Measurements from ENCODE around the gene ZNF630. TPM values are rescaled to one million over a fixed set of nuclear protein-coding genes. Genes with fewer than 3 reads are reported as not detected.
"Not testable (repeated sequence)": the region's sequence is repeated elsewhere in the genome, so short reads cannot be mapped to it uniquely, and the experiment has no call there.

Gene ZNF630
- polyA plus RNA-seq, 2 donors: 1.1 to 1.5 TPM

DNA sequence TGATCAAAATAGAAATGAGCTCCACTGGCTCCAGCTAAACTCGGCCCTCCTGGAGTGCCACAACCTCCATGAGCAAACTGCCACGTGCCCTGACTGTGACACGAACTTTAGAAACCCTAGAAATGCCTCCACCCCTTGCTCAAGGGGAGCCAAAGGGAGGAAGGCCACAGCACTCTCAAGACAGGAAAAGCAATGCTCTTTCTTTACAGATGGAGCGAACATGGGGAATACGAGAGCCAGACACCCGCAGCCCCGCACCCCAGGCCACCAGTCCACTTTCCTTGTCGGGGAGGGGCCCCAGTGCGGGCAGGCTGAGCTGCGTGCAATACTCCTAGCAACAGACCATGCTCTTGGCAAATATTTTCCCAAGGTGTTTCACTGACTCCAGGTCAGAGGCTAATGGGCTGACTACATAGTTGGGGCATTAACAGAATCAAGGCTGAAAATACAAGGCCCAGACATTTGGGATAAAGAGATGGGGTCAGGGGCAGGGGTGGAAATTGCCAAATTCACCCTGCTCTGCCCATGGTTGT is 40.7 kb downstream of the ZNF630 start:
- not testable (repeated sequence) for H3K36me3 ChIP-seq (ENCODE audit: control insufficient read depth in 2 of 2, insufficient read depth in 2 of 2, low read length in 1 of 2); H3K4me3 ChIP-seq (ENCODE audit: low read depth in 1 of 2, low read length in 2 of 2); H3K9me3 ChIP-seq (ENCODE audit: control insufficient read depth in 2 of 2, insufficient read depth in 1 of 2, low read depth in 1 of 2, low read length in 1 of 2); H3K27ac ChIP-seq (ENCODE audit: low read depth in 2 of 2, low read length in 1 of 2); H3K4me1 ChIP-seq (ENCODE audit: control insufficient read depth in 2 of 2, insufficient read depth in 2 of 2, low read length in 1 of 2); H3K27me3 ChIP-seq (ENCODE audit: control insufficient read depth in 1 of 2, insufficient read depth in 2 of 2, low read length in 2 of 2)
- 61 to 81% methylated on average over 10 of the region's 10 CpGs for WGBS, 2 donors

DNA sequence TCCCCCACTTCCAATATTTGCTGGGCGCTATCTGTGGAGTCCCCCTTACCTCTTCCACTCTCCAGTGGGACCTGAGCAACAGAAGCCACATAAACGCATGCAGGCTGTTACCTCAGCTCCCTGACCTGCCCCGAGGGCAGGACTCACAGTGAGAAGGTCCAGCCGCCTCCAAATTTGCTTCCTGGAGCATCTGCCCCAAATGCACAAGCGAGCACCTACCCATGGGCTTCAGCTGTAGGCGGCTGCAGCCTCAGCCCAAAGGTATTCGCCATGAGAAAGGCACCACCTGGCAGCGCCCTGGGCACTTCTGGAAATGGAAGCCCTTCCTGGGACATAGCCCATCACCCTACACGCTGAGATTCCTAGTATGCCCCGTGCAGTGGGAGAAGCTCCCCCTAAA is 41.2 kb downstream of the ZNF630 start:
- H3K27ac ChIP-seq (ENCODE audit: low read depth in 2 of 2, low read length in 1 of 2): no peak overlapping the region
- WGBS, 2 donors: 77 to 87% methylated on average over 10 of the region's 10 CpGs
- H3K9me3 ChIP-seq (ENCODE audit: control insufficient read depth in 2 of 2, insufficient read depth in 1 of 2, low read depth in 1 of 2, low read length in 1 of 2): no peaks in the 10 kb centered on the region
- no peaks in the 10 kb centered on the region for H3K27me3 ChIP-seq (ENCODE audit: control insufficient read depth in 1 of 2, insufficient read depth in 2 of 2, low read length in 2 of 2)
- no peak overlapping the region for H3K4me3 ChIP-seq (ENCODE audit: low read depth in 1 of 2, low read length in 2 of 2)
- no peaks in the 10 kb centered on the region for H3K36me3 ChIP-seq (ENCODE audit: control insufficient read depth in 2 of 2, insufficient read depth in 2 of 2, low read length in 1 of 2)
- no peaks in the 10 kb centered on the region for H3K4me1 ChIP-seq (ENCODE audit: control insufficient read depth in 2 of 2, insufficient read depth in 2 of 2, low read length in 1 of 2)

DNA sequence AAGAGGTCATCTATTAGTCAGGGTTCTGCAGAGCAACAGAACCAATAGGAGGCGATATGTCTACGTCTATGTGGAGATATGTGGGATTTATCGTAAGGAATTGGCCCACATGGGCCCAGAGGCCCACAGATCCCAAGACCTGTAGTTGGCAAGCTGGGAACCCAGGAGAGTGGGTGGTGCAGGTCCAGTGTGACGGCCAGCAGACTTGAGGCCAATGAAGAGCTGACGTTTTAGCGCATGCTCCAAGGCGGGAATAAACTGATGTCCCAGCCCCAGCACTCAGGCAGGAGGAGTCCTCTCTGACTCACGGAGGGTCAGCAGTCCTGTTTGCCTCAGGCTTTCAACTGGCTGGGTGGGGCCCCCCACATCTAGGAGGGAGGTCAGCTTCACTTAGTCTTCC is 43.3 kb downstream of the ZNF630 start:
- Histone ChIP-seq H3K4me3 (ENCODE audit: low read depth in 1 of 2, low read length in 2 of 2) (no peak overlapping the region), H3K4me1 (ENCODE audit: control insufficient read depth in 2 of 2, insufficient read depth in 2 of 2, low read length in 1 of 2) (no peaks in the 10 kb centered on the region), H3K36me3 (ENCODE audit: control insufficient read depth in 2 of 2, insufficient read depth in 2 of 2, low read length in 1 of 2) (no peaks in the 10 kb centered on the region), H3K27ac (ENCODE audit: low read depth in 2 of 2, low read length in 1 of 2) (no peak overlapping the region), H3K9me3 (ENCODE audit: control insufficient read depth in 2 of 2, insufficient read depth in 1 of 2, low read depth in 1 of 2, low read length in 1 of 2) (no peaks in the 10 kb centered on the region), H3K27me3 (ENCODE audit: control insufficient read depth in 1 of 2, insufficient read depth in 2 of 2, low read length in 2 of 2) (no peaks in the 10 kb centered on the region)
- WGBS, 2 donors: 91 to 94% methylated on average over 8 of the region's 8 CpGs

DNA sequence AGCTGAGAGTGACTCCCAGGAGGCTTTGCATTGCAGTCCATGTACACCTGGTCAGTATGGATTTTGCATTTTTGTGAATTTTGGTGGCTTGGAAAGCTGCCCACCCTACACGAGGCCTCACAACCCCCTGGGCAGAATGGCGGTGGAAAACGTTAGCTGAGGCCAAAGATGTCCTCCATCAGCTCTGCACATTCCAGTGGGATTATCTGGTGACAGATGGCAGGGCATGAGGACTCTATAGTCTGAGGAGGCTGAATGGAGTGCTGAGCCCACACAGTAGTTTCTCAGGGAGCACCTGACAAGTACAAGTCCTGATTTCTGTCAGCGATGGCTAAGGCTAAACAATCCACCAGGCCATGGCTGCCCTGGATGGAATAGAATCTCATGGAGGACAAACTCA is 43.9 kb downstream of the ZNF630 start:
- H3K27ac ChIP-seq (ENCODE audit: low read depth in 2 of 2, low read length in 1 of 2); H3K27me3 ChIP-seq (ENCODE audit: control insufficient read depth in 1 of 2, insufficient read depth in 2 of 2, low read length in 2 of 2); H3K4me1 ChIP-seq (ENCODE audit: control insufficient read depth in 2 of 2, insufficient read depth in 2 of 2, low read length in 1 of 2); H3K4me3 ChIP-seq (ENCODE audit: low read depth in 1 of 2, low read length in 2 of 2); H3K9me3 ChIP-seq (ENCODE audit: control insufficient read depth in 2 of 2, insufficient read depth in 1 of 2, low read depth in 1 of 2, low read length in 1 of 2); H3K36me3 ChIP-seq (ENCODE audit: control insufficient read depth in 2 of 2, insufficient read depth in 2 of 2, low read length in 1 of 2): not testable (repeated sequence)
- 50 to 54% methylated on average over 3 to 4 of the region's 4 CpGs for WGBS, 2 donors

DNA sequence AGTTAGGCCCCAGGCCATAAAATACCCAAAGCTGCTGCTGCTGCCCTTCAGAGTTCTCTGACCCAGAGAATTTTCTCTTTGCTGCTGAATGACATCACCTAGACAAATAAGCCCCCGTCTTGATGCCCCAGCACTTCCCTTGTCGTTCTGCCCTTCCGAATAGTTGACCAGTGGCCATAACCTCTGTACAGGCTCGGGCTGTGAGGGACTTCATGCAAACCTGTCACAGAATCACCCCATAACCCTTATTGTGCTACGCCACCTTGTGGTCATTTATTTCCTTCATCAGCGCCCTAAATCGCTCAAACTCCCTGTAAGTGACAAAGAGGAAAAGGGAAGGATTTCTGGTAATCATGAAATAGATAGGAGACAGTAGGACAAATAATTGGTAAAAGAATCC is 45.9 kb downstream of the ZNF630 start:
- Histone ChIP-seq H3K27me3 (ENCODE audit: control insufficient read depth in 1 of 2, insufficient read depth in 2 of 2, low read length in 2 of 2) (no peaks in the 10 kb centered on the region), H3K36me3 (ENCODE audit: control insufficient read depth in 2 of 2, insufficient read depth in 2 of 2, low read length in 1 of 2) (no peaks in the 10 kb centered on the region), H3K4me1 (ENCODE audit: control insufficient read depth in 2 of 2, insufficient read depth in 2 of 2, low read length in 1 of 2) (no peaks in the 10 kb centered on the region), H3K9me3 (ENCODE audit: control insufficient read depth in 2 of 2, insufficient read depth in 1 of 2, low read depth in 1 of 2, low read length in 1 of 2) (peaks cover 0 to 2% of the 10 kb centered on the region in 2 donors), H3K4me3 (ENCODE audit: low read depth in 1 of 2, low read length in 2 of 2) (no peak overlapping the region), H3K27ac (ENCODE audit: low read depth in 2 of 2, low read length in 1 of 2) (no peak overlapping the region)
- 2 to 7% methylated on average over 7 of the region's 7 CpGs for WGBS, 2 donors

GRCh38 chrX:48022738-48023137 is 48.7 kb downstream of the ZNF630 start:
- no peaks in the 10 kb centered on the region for H3K36me3 ChIP-seq (ENCODE audit: control insufficient read depth in 2 of 2, insufficient read depth in 2 of 2, low read length in 1 of 2)
- H3K4me1 ChIP-seq (ENCODE audit: control insufficient read depth in 2 of 2, insufficient read depth in 2 of 2, low read length in 1 of 2): no peaks in the 10 kb centered on the region
- H3K27me3 ChIP-seq (ENCODE audit: control insufficient read depth in 1 of 2, insufficient read depth in 2 of 2, low read length in 2 of 2): no peaks in the 10 kb centered on the region
- peaks cover 0 to 2% of the 10 kb centered on the region in 2 donors for H3K9me3 ChIP-seq (ENCODE audit: control insufficient read depth in 2 of 2, insufficient read depth in 1 of 2, low read depth in 1 of 2, low read length in 1 of 2)
- no peak overlapping the region for H3K4me3 ChIP-seq (ENCODE audit: low read depth in 1 of 2, low read length in 2 of 2)
- 83 to 96% methylated on average over 3 of the region's 3 CpGs for WGBS, 2 donors
- H3K27ac ChIP-seq (ENCODE audit: low read depth in 2 of 2, low read length in 1 of 2): no peak overlapping the region

DNA sequence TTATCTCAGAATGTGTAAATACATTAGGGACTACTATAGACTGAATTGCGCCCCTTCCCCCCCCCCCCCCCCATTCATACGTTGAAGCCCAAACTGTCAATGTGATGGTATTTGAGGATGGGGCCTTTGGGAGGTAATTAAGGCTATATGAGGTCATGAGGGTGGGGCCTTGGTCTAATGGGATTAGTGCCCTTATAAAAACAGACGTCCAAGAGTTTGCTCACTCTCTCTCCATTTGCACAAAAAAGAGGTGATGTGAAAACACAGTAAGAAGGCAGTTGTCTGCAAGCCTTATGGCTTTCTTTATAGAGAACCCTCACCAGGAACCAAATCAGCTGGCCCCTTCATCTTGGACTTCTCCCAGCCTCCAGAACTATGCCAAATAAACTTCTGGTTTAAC is 49.3 kb downstream of the ZNF630 start:
- H3K4me3 ChIP-seq (ENCODE audit: low read depth in 1 of 2, low read length in 2 of 2): no peak overlapping the region
- H3K36me3 ChIP-seq (ENCODE audit: control insufficient read depth in 2 of 2, insufficient read depth in 2 of 2, low read length in 1 of 2): no peaks in the 10 kb centered on the region
- WGBS, 2 donors: 27 to 57% methylated on average over 2 to 3 of the region's 3 CpGs
- H3K27me3 ChIP-seq (ENCODE audit: control insufficient read depth in 1 of 2, insufficient read depth in 2 of 2, low read length in 2 of 2): no peaks in the 10 kb centered on the region
- no peak overlapping the region for H3K27ac ChIP-seq (ENCODE audit: low read depth in 2 of 2, low read length in 1 of 2)
- H3K9me3 ChIP-seq (ENCODE audit: control insufficient read depth in 2 of 2, insufficient read depth in 1 of 2, low read depth in 1 of 2, low read length in 1 of 2): peaks cover 0 to 2% of the 10 kb centered on the region in 2 donors
- H3K4me1 ChIP-seq (ENCODE audit: control insufficient read depth in 2 of 2, insufficient read depth in 2 of 2, low read length in 1 of 2): no peaks in the 10 kb centered on the region

- Histone ChIP-seq H3K4me3 (ENCODE audit: low read depth in 1 of 2, low read length in 2 of 2) (peak overlapping the region; percentile 73 to 74), H3K36me3 (ENCODE audit: control insufficient read depth in 2 of 2, insufficient read depth in 2 of 2, low read length in 1 of 2) (no peaks in the 10 kb centered on the region), H3K27ac (ENCODE audit: low read depth in 2 of 2, low read length in 1 of 2) (peak overlapping the region; percentile 89 to 94), H3K4me1 (ENCODE audit: control insufficient read depth in 2 of 2, insufficient read depth in 2 of 2, low read length in 1 of 2) (no peaks in the 10 kb centered on the region), H3K9me3 (ENCODE audit: control insufficient read depth in 2 of 2, insufficient read depth in 1 of 2, low read depth in 1 of 2, low read length in 1 of 2) (peaks cover 0 to 2% of the 10 kb centered on the region in 2 donors), H3K27me3 (ENCODE audit: control insufficient read depth in 1 of 2, insufficient read depth in 2 of 2, low read length in 2 of 2) (no peaks in the 10 kb centered on the region)
- 1 to 26% methylated on average over 30 of the region's 30 CpGs for WGBS, 2 donors
Measured at GRCh38 chrX:48021026-48021900, 50.2 kb downstream of the ZNF630 start.

DNA sequence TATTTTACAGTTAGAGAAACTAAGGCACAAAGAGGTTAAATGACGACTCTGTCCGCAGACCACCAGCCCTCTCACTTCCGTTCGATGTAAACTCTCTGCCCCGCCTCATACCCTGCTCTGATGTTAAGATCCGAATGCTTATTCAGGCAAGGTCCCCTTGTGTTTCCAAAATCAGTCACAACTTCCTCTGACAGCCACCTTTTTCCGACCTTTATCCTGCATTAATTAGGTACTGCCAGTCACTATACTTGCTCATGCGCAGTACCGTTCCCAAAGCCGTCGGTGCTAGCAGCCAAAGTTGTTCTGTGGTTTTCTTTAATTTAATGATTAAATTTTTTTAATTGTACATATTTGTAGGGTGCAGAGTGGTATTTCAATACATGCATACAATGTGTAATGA is 51.0 kb downstream of the ZNF630 start:
- peak overlapping the region in 1 of 2 donors; percentile 73 for H3K4me3 ChIP-seq (ENCODE audit: low read depth in 1 of 2, low read length in 2 of 2)

DNA sequence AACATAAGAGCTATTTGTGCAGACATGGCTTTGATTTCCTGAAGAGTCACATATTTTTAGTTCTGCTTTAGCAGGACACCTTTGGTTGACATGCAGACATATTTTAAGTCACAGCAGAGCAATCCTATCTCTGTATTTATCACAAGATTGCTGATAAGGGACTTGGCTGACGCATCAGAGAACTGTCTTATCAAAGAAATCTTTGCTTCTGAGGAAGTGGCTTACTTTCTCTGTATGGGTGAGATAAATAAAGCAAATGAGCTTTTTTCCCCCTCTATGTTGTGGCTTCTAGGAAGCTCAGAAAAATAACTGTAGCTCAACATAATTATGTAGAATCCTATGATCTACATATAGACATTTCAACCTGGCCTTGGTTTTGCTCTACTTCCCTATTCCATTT is 51.5 kb downstream of the ZNF630 start:
- not testable (repeated sequence) for H3K27me3 ChIP-seq (ENCODE audit: control insufficient read depth in 1 of 2, insufficient read depth in 2 of 2, low read length in 2 of 2); H3K4me1 ChIP-seq (ENCODE audit: control insufficient read depth in 2 of 2, insufficient read depth in 2 of 2, low read length in 1 of 2); H3K4me3 ChIP-seq (ENCODE audit: low read depth in 1 of 2, low read length in 2 of 2); H3K36me3 ChIP-seq (ENCODE audit: control insufficient read depth in 2 of 2, insufficient read depth in 2 of 2, low read length in 1 of 2); H3K9me3 ChIP-seq (ENCODE audit: control insufficient read depth in 2 of 2, insufficient read depth in 1 of 2, low read depth in 1 of 2, low read length in 1 of 2); H3K27ac ChIP-seq (ENCODE audit: low read depth in 2 of 2, low read length in 1 of 2)
- no CpG with 5 or more reads among the region's 1 CpG for WGBS, 2 donors

More for the DNA sequence above, 51.0 kb downstream of the ZNF630 start:
- H3K4me1 ChIP-seq (ENCODE audit: control insufficient read depth in 2 of 2, insufficient read depth in 2 of 2, low read length in 1 of 2); H3K9me3 ChIP-seq (ENCODE audit: control insufficient read depth in 2 of 2, insufficient read depth in 1 of 2, low read depth in 1 of 2, low read length in 1 of 2); H3K27ac ChIP-seq (ENCODE audit: low read depth in 2 of 2, low read length in 1 of 2); H3K36me3 ChIP-seq (ENCODE audit: control insufficient read depth in 2 of 2, insufficient read depth in 2 of 2, low read length in 1 of 2); H3K27me3 ChIP-seq (ENCODE audit: control insufficient read depth in 1 of 2, insufficient read depth in 2 of 2, low read length in 2 of 2): not testable (repeated sequence)
- WGBS, 2 donors: 55 to 63% methylated on average over 11 of the region's 11 CpGs

Data from esophagus (tissue), 2 donors.